Measurements from ENCODE around the gene FAM163A. TPM values are rescaled to one million over a fixed set of nuclear protein-coding genes. Genes with fewer than 3 reads are reported as not detected.

The FAM163A gene
- total and polyA plus RNA-seq, 9 of the 15 experiments (the other 6 are each of a cell fraction or from before 2014, with no cell fraction given), result not detected

- ATAC-seq (no peak), DNase-seq (ENCODE audit: extremely low read depth in 1 of 4, low spot score in 3 of 4) (no peak), FAIRE-seq (no peak)
- intact Hi-C loops (cut with micrococcal nuclease), result no loop called here
- Histone ChIP-seq H3K9me3 (replicated peaks; ENCODE audit: control insufficient read depth, insufficient read depth, low read depth, low read length) (no peaks in the 10 kb centered on the region), H3K27me3 (ENCODE audit: control insufficient read depth in 2 of 2, insufficient read depth in 2 of 2, low read length in 2 of 2) (no peaks in the 10 kb centered on the region), H3K27ac (ENCODE audit: extremely low read depth, low read depth, low read length) (no peak overlapping the region), H2AFZ (ENCODE audit: low read depth, low read length) (no peak overlapping the region), H3K4me2 (ENCODE audit: insufficient read depth, low read length) (no peak overlapping the region), H3K36me3 (ENCODE audit: control insufficient read depth, insufficient read depth, low read length) (peaks cover 80% of the 10 kb centered on the region), H3K9me1 (ENCODE audit: control insufficient read depth, insufficient read depth, low read length) (no peaks in the 10 kb centered on the region), H3K9ac (ENCODE audit: insufficient read depth in 1 of 2, low read depth in 2 of 2, low read length in 2 of 2) (no peak overlapping the region), H3K4me1 (replicated peaks in 1 of 2; ENCODE audit: control insufficient read depth in 2 of 2, insufficient read depth in 2 of 2, low read length in 2 of 2) (no peaks in the 10 kb centered on the region), H4K20me1 (replicated peaks; ENCODE audit: control insufficient read depth, insufficient read depth, low read length) (no peaks in the 10 kb centered on the region), H3K4me3 (no peak overlapping the region), H3K79me2 (ENCODE audit: control insufficient read depth, insufficient read depth, low read length) (no peaks in the 10 kb centered on the region)
- 91% methylated on average over 3 of the region's 3 CpGs for WGBS (ENCODE audit: insufficient coverage, low coverage, missing lambda C conversion rate)
- in situ Hi-C loops (cut with MboI), result no loop called here
- BruUV-seq (replicated peaks), result no TSS peak
- ChIA-PET CTCF (ENCODE audit: low intra/inter-chr PET ratio) (no interaction called here), POLR2A (interaction anchor here (1.1 to 1.9 kb wide), 3 partner anchors 17 to 331 kb away, joined by 3 to 8 read pairs (median 4); partner anchors contain the start of gene TOR1AIP1)
- TF ChIP-seq ZSCAN29 (IDR thresholded peaks at IDR 0.05), result no peak
- TF ChIP-seq MAFG (tag; conservative IDR thresholded peaks at IDR 0.05), result peak; percentile 24; the same call in 1 of the 2 replicates
- TF ChIP-seq RNF2 (IDR thresholded peaks at IDR 0.05), result no peak
- no peak for TF ChIP-seq HNRNPUL1 (IDR thresholded peaks at IDR 0.05; ENCODE audit: low read length)
- no peak for TF ChIP-seq NR4A1 (CRISPR knock-in tag; IDR thresholded peaks at IDR 0.05)
- TF ChIP-seq NR4A1 (tag; IDR thresholded peaks at IDR 0.05), result no peak
- no peak for TF ChIP-seq RCOR1 (IDR thresholded peaks at IDR 0.05; ENCODE audit: borderline replicate concordance in 1 of 2, low read depth in 2 of 2, low read length in 2 of 2)
- no peak for TF ChIP-seq PREB (CRISPR knock-in tag; IDR thresholded peaks at IDR 0.05)
- no peak for TF ChIP-seq ADNP (tag; IDR thresholded peaks at IDR 0.05)
- TF ChIP-seq MAFF (IDR thresholded peaks at IDR 0.05; ENCODE audit: low read length), result peak; percentile 46; the same call in 1 of the 2 replicates
- TF ChIP-seq ZNF175 (CRISPR knock-in tag; IDR thresholded peaks at IDR 0.05; ENCODE audit: low read depth), result no peak
- no peak for TF ChIP-seq ZFX (CRISPR knock-in tag; IDR thresholded peaks at IDR 0.05)
- TF ChIP-seq GTF2A2 (tag; IDR thresholded peaks at IDR 0.05), result no peak
- no peak for TF ChIP-seq MXI1 (IDR thresholded peaks at IDR 0.05; ENCODE audit: low read depth, low read length)
- TF ChIP-seq ZNF280B (CRISPR knock-in tag; IDR thresholded peaks at IDR 0.05), result no peak
- no peak for TF ChIP-seq ZNF398 (CRISPR knock-in tag; IDR thresholded peaks at IDR 0.05)
- TF ChIP-seq ZNF316 (IDR thresholded peaks at IDR 0.05), result peak; percentile 50; the same call in 1 of the 2 replicates
- no peak for TF ChIP-seq SIX5 (IDR thresholded peaks at IDR 0.05; ENCODE audit: borderline replicate concordance in 1 of 2, insufficient read depth in 1 of 2, low read depth in 1 of 2, low read length in 2 of 2)
- no peak for TF ChIP-seq NFXL1 (CRISPR knock-in tag; IDR thresholded peaks at IDR 0.05)
- peak; percentile 32; the same call in 1 of the 2 replicates for TF ChIP-seq C11orf30 (IDR thresholded peaks at IDR 0.05; ENCODE audit: low read depth)
- TF ChIP-seq MAFK (IDR thresholded peaks at IDR 0.05; ENCODE audit: low read length), result peak; percentile 18; the same call in 1 of the 2 replicates
- TF ChIP-seq MBD2 (IDR thresholded peaks at IDR 0.05; ENCODE audit: borderline replicate concordance, low read depth), result no peak
- no peak for TF ChIP-seq TRIM28 (IDR thresholded peaks at IDR 0.05)
These were observed 105.1 kb downstream of the FAM163A start for GRCh38 chr1:179848233-179848632.
